HG02840 (cell line): Measurements from ENCODE around the gene ABCC8.

Experiments
- ATAC-seq: cut with Tn5 transposase; IDR thresholded peaks from one replicate; pipeline ENCODE4 v1.9.1; 2021; ENCODE audit warnings: mild to moderate bottlenecking, moderate library complexity, moderate number of reproducible peaks; ENCODE audit not compliant: unreplicated experiment, low FRiP score

ABCC8 gene

GRCh38 chr11:17473071-17473744 is 3.4 kb downstream of the ABCC8 start:
- no peak for ATAC-seq

- no peak for ATAC-seq
Measured at GRCh38 chr11:17472467-17472866, 4.2 kb downstream of the ABCC8 start.

GRCh38 chr11:17471501-17471900 is 5.1 kb downstream of the ABCC8 start:
- no peak for ATAC-seq

- ATAC-seq = no peak
Measured at GRCh38 chr11:17469998-17470397, 6.6 kb downstream of the ABCC8 start.

- ATAC-seq = no peak
Measured at GRCh38 chr11:17468122-17468521, 8.5 kb downstream of the ABCC8 start.

GRCh38 chr11:17463546-17464174 is 13.0 kb downstream of the ABCC8 start:
- no peak for ATAC-seq

- no peak for ATAC-seq
Measured at GRCh38 chr11:17462940-17463339, 13.7 kb downstream of the ABCC8 start.

GRCh38 chr11:17460406-17460805 is 16.2 kb downstream of the ABCC8 start:
- no peak for ATAC-seq

- ATAC-seq = no peak
Measured at GRCh38 chr11:17459236-17459896, 17.3 kb downstream of the ABCC8 start.

GRCh38 chr11:17458268-17458667 is 18.4 kb downstream of the ABCC8 start:
- ATAC-seq = no peak

GRCh38 chr11:17457396-17458173 is 19.1 kb downstream of the ABCC8 start:
- ATAC-seq = no peak

- no peak for ATAC-seq
Measured at GRCh38 chr11:17452668-17453067, 24.0 kb downstream of the ABCC8 start.

- no peak for ATAC-seq
Measured at GRCh38 chr11:17449158-17449557, 27.5 kb downstream of the ABCC8 start.

- no peak for ATAC-seq
Measured at GRCh38 chr11:17446482-17446881, 30.2 kb downstream of the ABCC8 start.

GRCh38 chr11:17445240-17445795 is 31.3 kb downstream of the ABCC8 start:
- no peak for ATAC-seq

GRCh38 chr11:17443926-17444690 is 32.5 kb downstream of the ABCC8 start:
- ATAC-seq = no peak

GRCh38 chr11:17443423-17443822 is 33.2 kb downstream of the ABCC8 start:
- no peak for ATAC-seq

GRCh38 chr11:17443000-17443399 is 33.6 kb downstream of the ABCC8 start:
- ATAC-seq = no peak

- ATAC-seq = no peak
Measured at GRCh38 chr11:17439316-17439782, 37.3 kb downstream of the ABCC8 start.

GRCh38 chr11:17437366-17437765 is 39.3 kb downstream of the ABCC8 start:
- ATAC-seq = no peak
